Liver (tissue), 9 donors: Measurements from ENCODE around the gene SEMA6B. TPM values are rescaled to one million over a fixed set of nuclear protein-coding genes. Genes with fewer than 3 reads are reported as not detected.

Source experiments
- DNase-seq: peaks from one replicate; pipeline ENCODE4 v3.0.0-alpha.2; 2017; ENCODE audit warnings: low spot score
- H3K27ac ChIP-seq, 2 donors: one replicate each; pipeline ENCODE4 v1.7.0; 2013; ENCODE audit warnings: inconsistent platforms in 2 of 2, low read length in 2 of 2, control low read depth in 1 of 2, low read depth in 1 of 2, mild to moderate bottlenecking in 1 of 2
- H3K27me3 ChIP-seq, 4 donors: one replicate each; pipeline versions ENCODE4 v1.6.1 to v1.7.0; 2013; ENCODE audit warnings: low read length in 3 of 4, inconsistent platforms in 1 of 4, mild to moderate bottlenecking in 1 of 4, moderate library complexity in 1 of 4; ENCODE audit not compliant: control insufficient read depth in 4 of 4, insufficient read depth in 4 of 4
- H3K36me3 ChIP-seq, 4 donors: one replicate each; pipeline versions ENCODE4 v1.6.1 to v1.7.0; 2013; ENCODE audit warnings: low read length in 3 of 4, mild to moderate bottlenecking in 3 of 4, low read depth in 1 of 4, moderate library complexity in 1 of 4; ENCODE audit not compliant: control insufficient read depth in 4 of 4, insufficient read depth in 3 of 4
- H3K4me1 ChIP-seq, 4 donors: one replicate each; pipeline versions ENCODE4 v1.6.1 to v1.7.0; 2013; ENCODE audit warnings: low read length in 3 of 4, mild to moderate bottlenecking in 3 of 4, moderate library complexity in 1 of 4; ENCODE audit not compliant: control insufficient read depth in 4 of 4, insufficient read depth in 4 of 4
- H3K4me3 ChIP-seq, 3 donors: one replicate each; pipeline versions ENCODE4 v1.6.1 to v1.7.0; 2013; ENCODE audit warnings: low read length in 3 of 3, control low read depth in 1 of 3, low read depth in 1 of 3, mild to moderate bottlenecking in 1 of 3
- H3K9ac ChIP-seq, 2 donors: one replicate each; pipeline ENCODE4 v1.7.0; 2013; ENCODE audit warnings: low read length in 2 of 2, mild to moderate bottlenecking in 2 of 2, moderate library complexity in 2 of 2, control low read depth in 1 of 2, low read depth in 1 of 2
- H3K9me3 ChIP-seq, 4 donors: one replicate each; pipeline versions ENCODE4 v1.6.1 to v1.7.0; 2013; ENCODE audit warnings: low read length in 3 of 4; ENCODE audit not compliant: control insufficient read depth in 4 of 4
- ATF3 ChIP-seq: IDR thresholded peaks from 2 replicates; pipeline ENCODE4 v1.6.1; 2016; ENCODE audit warnings: antibody characterized with exemption
- CTCF ChIP-seq: fragments of 150-350 bp; IDR thresholded peaks from 2 replicates; pipeline ENCODE4 v1.5.1; 2017; ENCODE audit warnings: improper control_type of control experiment, low read depth, low read length; ENCODE audit not compliant: missing input control
- FOXA1 ChIP-seq: IDR thresholded peaks from 2 replicates; pipeline ENCODE4 v1.6.1; 2016; ENCODE audit warnings: antibody characterized with exemption
- FOXA2 ChIP-seq: IDR thresholded peaks from 2 replicates; pipeline ENCODE4 v1.6.1; 2016; ENCODE audit warnings: antibody characterized with exemption
- HNF4G ChIP-seq: IDR thresholded peaks from 2 replicates; pipeline ENCODE4 v1.6.1; 2016; ENCODE audit warnings: antibody characterized with exemption
- JUND ChIP-seq, 2 donors: IDR thresholded peaks; 2 replicates each; pipeline ENCODE4 v1.6.1; 2016; ENCODE audit warnings: antibody characterized with exemption in 2 of 2
- MAX ChIP-seq: IDR thresholded peaks from 2 replicates; pipeline ENCODE4 v1.6.1; 2016; ENCODE audit warnings: antibody characterized with exemption
- NR2F2 ChIP-seq: IDR thresholded peaks from 2 replicates; pipeline ENCODE4 v1.6.1; 2016; ENCODE audit warnings: antibody characterized with exemption
- REST ChIP-seq: IDR thresholded peaks from 2 replicates; pipeline ENCODE4 v1.6.1; 2016; ENCODE audit warnings: antibody characterized with exemption, mild to moderate bottlenecking
- RXRA ChIP-seq, 2 donors: IDR thresholded peaks; 2 replicates each; pipeline ENCODE4 v1.6.1; 2017 to 2018; ENCODE audit warnings: antibody characterized with exemption in 2 of 2, mild to moderate bottlenecking in 1 of 2
- SP1 ChIP-seq: IDR thresholded peaks from 2 replicates; pipeline ENCODE4 v1.6.1; 2018; ENCODE audit warnings: antibody characterized with exemption, mild to moderate bottlenecking
- TAF1 ChIP-seq: conservative IDR thresholded peaks from 2 replicates; pipeline ENCODE4 v1.6.1; 2016; ENCODE audit warnings: antibody characterized with exemption, mild to moderate bottlenecking
- YY1 ChIP-seq: IDR thresholded peaks from 2 replicates; pipeline ENCODE4 v1.6.1; 2016; ENCODE audit warnings: antibody characterized with exemption, mild to moderate bottlenecking
- ZBTB33 ChIP-seq: IDR thresholded peaks from 2 replicates; pipeline ENCODE4 v1.6.1; 2016; ENCODE audit warnings: antibody characterized with exemption
- WGBS: extraction: QIAGEN DNeasy Blood & Tissue Kit; methylation state at CpG from one replicate; pipeline ENCODE4 v1.1.7; 2013; 5-methylcytosine and 5-hydroxymethylcytosine counted together
- polyA plus RNA-seq, 2 donors: library from polyadenylated mRNA; stranded (reverse) in 1 of 2; unstranded in 1 of 2; fragments of 200-250 nt in 1 of 2; fragments of >200 nt in 1 of 2; fragmentation: Nextera tagmentation in 1 of 2; extraction: Ambion mirVana in 1 of 2; gene quantifications; one replicate each; pipeline versions ENCODE4 v1.2.1 to v1.2.3, GENCODE V29; 2013 to 2015
- total RNA-seq, 2 donors: library from RNA; depleted of rRNA; stranded (reverse); fragments of >200 nt; gene quantifications; one replicate each; pipeline ENCODE4 v1.2.3, GENCODE V29; 2014
- donor health status: healthy.
- donor health status: healthy.
- donor health status: healthy.
- donor health status: healthy.
- donor health status: healthy.

The SEMA6B gene
- total and polyA plus RNA-seq, 4 donors, result 0.58 to 3.2 (median 2.9) TPM

GRCh38 chr19:4578552-4579248 is 19.2 kb upstream of the SEMA6B start:
- H3K9ac ChIP-seq, result no peak overlapping the region
- WGBS, result 72% methylated on average over 11 of the region's 11 CpGs
- peaks cover 0 to 5% (median 2%) of the 10 kb centered on the region in 4 donors for H3K27me3 ChIP-seq
- H3K27ac ChIP-seq, result no peak overlapping the region
- no peaks in the 10 kb centered on the region for H3K36me3 ChIP-seq
- no peak for DNase-seq
- no peaks in the 10 kb centered on the region for H3K9me3 ChIP-seq
- H3K4me3 ChIP-seq, result no peak overlapping the region
- peaks cover 0 to 4% (median 3%) of the 10 kb centered on the region in 4 donors for H3K4me1 ChIP-seq
- TF ChIP-seq FOXA2 (no peak), CTCF (no peak), JUND (IDR thresholded peaks at IDR 0.05) (no peak), HNF4G (no peak), MAX (no peak), NR2F2 (no peak), REST (no peak), YY1 (no peak), RXRA (IDR thresholded peaks at IDR 0.05) (no peak), ATF3 (no peak), ZBTB33 (no peak), TAF1 (no peak), SP1 (no peak), FOXA1 (no peak)
